DOHH2 (cell line): ENCODE measurements around the gene PSMA4.

Source experiments
- EZH2phosphoT487 ChIP-seq: fragments of 200-600 bp; sonication (generic); IDR thresholded peaks from 2 replicates; pipeline ENCODE4 v1.6.1; 2017; ENCODE audit warnings: borderline replicate concordance, mild to moderate bottlenecking, antibody characterized with exemption, low read length, moderate library complexity, mixed read lengths
- TF ChIP-seq, protein P1 (sequence below): fragments of 200-600 bp; sonication (generic); IDR thresholded peaks from one replicate; pipeline ENCODE4 v1.5.1; 2014; ENCODE audit warnings: antibody characterized with exemption, mild to moderate bottlenecking, low read depth, low read length; ENCODE audit not compliant: poor library complexity, severe bottlenecking

DNA sequence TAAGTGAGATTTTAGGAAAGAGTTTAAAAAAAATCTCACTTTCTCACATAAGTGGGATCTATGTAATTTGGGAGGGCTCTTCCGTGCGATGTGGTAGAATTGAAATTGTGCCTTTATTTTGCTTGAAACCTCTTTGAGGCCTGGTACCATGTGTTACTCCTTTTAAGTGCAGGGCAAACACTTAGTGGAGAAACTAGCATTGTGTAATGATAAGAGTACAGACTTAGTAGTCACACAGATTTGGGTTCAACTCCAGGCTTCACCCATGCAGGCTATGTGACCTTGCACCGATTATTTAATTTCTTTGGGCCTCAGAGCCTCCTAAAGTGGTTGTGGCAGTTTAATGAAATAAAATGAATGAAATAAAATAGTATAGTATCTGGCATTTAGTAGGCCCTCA, 2.4 kb downstream of the PSMA4 start:
- TF ChIP-seq, protein P1, sequence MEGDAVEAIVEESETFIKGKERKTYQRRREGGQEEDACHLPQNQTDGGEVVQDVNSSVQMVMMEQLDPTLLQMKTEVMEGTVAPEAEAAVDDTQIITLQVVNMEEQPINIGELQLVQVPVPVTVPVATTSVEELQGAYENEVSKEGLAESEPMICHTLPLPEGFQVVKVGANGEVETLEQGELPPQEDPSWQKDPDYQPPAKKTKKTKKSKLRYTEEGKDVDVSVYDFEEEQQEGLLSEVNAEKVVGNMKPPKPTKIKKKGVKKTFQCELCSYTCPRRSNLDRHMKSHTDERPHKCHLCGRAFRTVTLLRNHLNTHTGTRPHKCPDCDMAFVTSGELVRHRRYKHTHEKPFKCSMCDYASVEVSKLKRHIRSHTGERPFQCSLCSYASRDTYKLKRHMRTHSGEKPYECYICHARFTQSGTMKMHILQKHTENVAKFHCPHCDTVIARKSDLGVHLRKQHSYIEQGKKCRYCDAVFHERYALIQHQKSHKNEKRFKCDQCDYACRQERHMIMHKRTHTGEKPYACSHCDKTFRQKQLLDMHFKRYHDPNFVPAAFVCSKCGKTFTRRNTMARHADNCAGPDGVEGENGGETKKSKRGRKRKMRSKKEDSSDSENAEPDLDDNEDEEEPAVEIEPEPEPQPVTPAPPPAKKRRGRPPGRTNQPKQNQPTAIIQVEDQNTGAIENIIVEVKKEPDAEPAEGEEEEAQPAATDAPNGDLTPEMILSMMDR: no peak
- no peak for TF ChIP-seq EZH2phosphoT487
